ENCODE measurements around the gene PPP1R11.

GRCh38 chr6:30062471-30063178 lies 4.4 kb upstream of the PPP1R11 start:
- TF ChIP-seq CTCF (conservative IDR thresholded peaks at IDR 0.05; ENCODE audit: low read depth, low read length) (no peak), EZH2 (IDR thresholded peaks at IDR 0.05; ENCODE audit: low read length, unreplicated experiment) (no peak), EZH2phosphoT487 (IDR thresholded peaks at IDR 0.05; ENCODE audit: borderline replicate concordance, low read length) (no peak)

All from PC-3 (cell line).